HepG2 (cell line): ENCODE measurements around the gene CNNM4. TPM values are rescaled to one million over a fixed set of nuclear protein-coding genes. Genes with fewer than 3 reads are reported as not detected.
A peak's percentile ranks its signal among the peaks of the same experiment; 100 is the strongest.

Source experiments
- ARNT ChIP-seq: fragments of 450-650 bp; IDR thresholded peaks from 2 replicates; pipeline ENCODE4 v1.6.1; 2017
- BCLAF1 ChIP-seq: fragments of 450-650 bp; IDR thresholded peaks from 2 replicates; pipeline ENCODE4 v1.6.1; 2017; ENCODE audit warnings: mild to moderate bottlenecking
- FOXA1 ChIP-seq, 2 experiments: fragments of 450-650 bp in 1 of 2; sonication (generic) in 1 of 2; formaldehyde crosslinking in 1 of 2; IDR thresholded peaks; 2 replicates each; pipeline versions ENCODE4 v1.4.0 to v1.6.1; 2016 to 2020; ENCODE audit warnings: missing genetic modification reagents in 1 of 2
- FOXA3 ChIP-seq: IDR thresholded peaks from 2 replicates; pipeline ENCODE4 v1.6.1; 2016; ENCODE audit warnings: missing genetic modification reagents, missing compliant biosample characterization
- KDM4B ChIP-seq: sonication (generic); formaldehyde crosslinking; IDR thresholded peaks from 2 replicates; pipeline ENCODE4 v1.4.0; 2020; ENCODE audit warnings: missing genetic modification reagents
- NR2F1 ChIP-seq, 2 experiments: fragments of 450-650 bp in 1 of 2; formaldehyde crosslinking in 1 of 2; IDR thresholded peaks; 2 replicates each; pipeline versions ENCODE4 v1.5.0 to v1.6.1; 2016 to 2020; ENCODE audit warnings: mild to moderate bottlenecking in 1 of 2, missing compliant biosample characterization in 1 of 2, missing genetic modification reagents in 1 of 2, moderate library complexity in 1 of 2
- PRMT3 ChIP-seq: sonication (generic); formaldehyde crosslinking; IDR thresholded peaks from 2 replicates; pipeline ENCODE4 v1.8.1; 2022; ENCODE audit warnings: low read depth, mild to moderate bottlenecking, moderate library complexity, missing genetic modification reagents, borderline replicate concordance
- RFXANK ChIP-seq: IDR thresholded peaks from 2 replicates; pipeline ENCODE4 v1.6.1; 2016
- SOX13 ChIP-seq, 3 experiments: fragments of 450-650 bp in 1 of 3; sonication (generic) in 1 of 3; formaldehyde crosslinking in 1 of 3; IDR thresholded peaks in 2 of 3; conservative IDR thresholded peaks in 1 of 3; 2 replicates each; pipeline versions ENCODE4 v1.5.0 to v1.6.1; 2016 to 2020; ENCODE audit warnings: antibody characterized with exemption in 1 of 3, mild to moderate bottlenecking in 1 of 3, missing compliant biosample characterization in 1 of 3, missing genetic modification reagents in 1 of 3, moderate library complexity in 1 of 3
- TRIM24 ChIP-seq: sonication (generic); formaldehyde crosslinking; IDR thresholded peaks from 2 replicates; pipeline ENCODE4 v1.8.0; 2022; ENCODE audit warnings: mild to moderate bottlenecking, missing genetic modification reagents
- ZC3H13 ChIP-seq: sonication (generic); formaldehyde crosslinking; IDR thresholded peaks from 2 replicates; pipeline ENCODE4 v1.8.1; 2023; ENCODE audit warnings: mild to moderate bottlenecking, missing genetic modification reagents, moderate library complexity
- ZFP1 ChIP-seq: IDR thresholded peaks from 2 replicates; pipeline ENCODE4 v1.6.1; 2016
- ZKSCAN1 ChIP-seq: fragments of 150-350 bp; IDR thresholded peaks from 2 replicates; pipeline ENCODE4 v1.6.1; 2014; ENCODE audit warnings: low read length
- ZMYM2 ChIP-seq: sonication (generic); formaldehyde crosslinking; IDR thresholded peaks from 2 replicates; pipeline ENCODE4 v1.8.0; 2022; ENCODE audit warnings: mild to moderate bottlenecking, missing genetic modification reagents
- ZNF121 ChIP-seq: sonication (generic); formaldehyde crosslinking; IDR thresholded peaks from 2 replicates; pipeline ENCODE4 v1.5.0; 2020; ENCODE audit warnings: mild to moderate bottlenecking, missing genetic modification reagents
- ZNF780A ChIP-seq: sonication (generic); formaldehyde crosslinking; IDR thresholded peaks from 2 replicates; pipeline ENCODE4 v1.8.0; 2022; ENCODE audit warnings: mild to moderate bottlenecking, missing genetic modification reagents, moderate library complexity
- ZSCAN12 ChIP-seq: sonication (generic); formaldehyde crosslinking; IDR thresholded peaks from 2 replicates; pipeline ENCODE4 v1.9.0; 2021; ENCODE audit warnings: mild to moderate bottlenecking, missing genetic modification reagents
- polyA plus RNA-seq, 8 experiments: library from polyadenylated mRNA; depleted of rRNA in 3 of 8; stranded (reverse) in 7 of 8; unstranded in 1 of 8; fragments of >200 nt; fragmentation: Illumina TruSeq in 4 of 8; extraction: Trizol in 4 of 8; gene quantifications; 2 replicates each; pipeline versions ENCODE4 v1.2.1 to v1.2.3, GENCODE V29; 2011 to 2016; ENCODE audit warnings: low read depth in 4 of 8, missing spikeins in 1 of 8, mixed read lengths in 1 of 8; ENCODE audit not compliant: insufficient read depth in 1 of 8
- total RNA-seq, 5 experiments: library from RNA; depleted of rRNA; stranded (reverse); fragments of >200 nt; fragmentation: Illumina TruSeq; extraction: Trizol; gene quantifications; 2 replicates each; pipeline ENCODE4 v1.2.3, GENCODE V29; 2016; ENCODE audit warnings: low read depth in 1 of 5
- TF ChIP-seq, protein P1 (sequence below): IDR thresholded peaks from 2 replicates; pipeline ENCODE4 v1.6.1; 2012; ENCODE audit warnings: inconsistent platforms

Gene CNNM4
- total and polyA plus RNA-seq, 2 of the 13 experiments (the other 11 are each of a cell fraction or from before 2014, with no cell fraction given): 5.9 to 8.4 TPM

GRCh38 chr2:96769814-96770213, 9.1 kb downstream of the CNNM4 start (continued):
- TF ChIP-seq BCLAF1 (no peak), FOXA3 (CRISPR knock-in tag) (0 out of 2 replicates have a peak, but pooled peaks have one; percentile 25), FOXA1 (IDR thresholded peaks at IDR 0.05) (no peak), FOXA1 (CRISPR knock-in tag; IDR thresholded peaks at IDR 0.05) (peak; percentile 21; the same call in 1 of the 2 replicates), PRMT3 (no peak), ZKSCAN1 (no peak), KDM4B (CRISPR knock-in tag) (no peak), ZC3H13 (CRISPR knock-in tag) (no peak), ARNT (no peak), TRIM24 (no peak), ZFP1 (CRISPR knock-in tag) (no peak), ZMYM2 (CRISPR knock-in tag) (no peak), ZNF780A (CRISPR knock-in tag) (no peak), RFXANK (no peak), ZNF121 (CRISPR knock-in tag) (no peak), NR2F1 (CRISPR knock-in tag; IDR thresholded peaks at IDR 0.05) (no peak), SOX13 (IDR thresholded peaks at IDR 0.05) (no peak), SOX13 (CRISPR knock-in tag; conservative IDR thresholded peaks at IDR 0.05 in 1 of 2, IDR thresholded peaks at IDR 0.05 in 1 of 2) (no peak), ZSCAN12 (CRISPR knock-in tag) (no peak)
- TF ChIP-seq, protein P1, sequence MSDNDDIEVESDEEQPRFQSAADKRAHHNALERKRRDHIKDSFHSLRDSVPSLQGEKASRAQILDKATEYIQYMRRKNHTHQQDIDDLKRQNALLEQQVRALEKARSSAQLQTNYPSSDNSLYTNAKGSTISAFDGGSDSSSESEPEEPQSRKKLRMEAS: peak; percentile 61
